NCI-H187 (cell line): ENCODE data around the gene MYADML2.

Source experiments
- DNase-seq, 2 experiments: peaks; one replicate each; lab custom pipeline; 2025; lab: John Stamatoyannopoulos, UW

MYADML2 gene

GRCh38 chr17:81911277-81911961, 35.6 kb downstream of the MYADML2 start, which contains the start of gene PCYT2:
TSS of gene PCYT2 (minus strand) at chr17:81911399. CDS start at chr17:81911355, 44 bp downstream.
- DNase-seq: peak; percentile 42 to 93

GRCh38 chr17:81910840-81911276, 36.2 kb downstream of the MYADML2 start:
- no peak for DNase-seq

- no peak for DNase-seq
Measured at GRCh38 chr17:81909966-81910839, 36.8 kb downstream of the MYADML2 start.

- DNase-seq: no peak
Measured at GRCh38 chr17:81909231-81909630, 37.8 kb downstream of the MYADML2 start.

GRCh38 chr17:81908793-81909192, 38.2 kb downstream of the MYADML2 start:
- DNase-seq: no peak

- DNase-seq: no peak
Measured at GRCh38 chr17:81907219-81908145, 39.6 kb downstream of the MYADML2 start.

GRCh38 chr17:81906476-81907218, 40.4 kb downstream of the MYADML2 start:
- no peak for DNase-seq

- DNase-seq: no peak
Measured at GRCh38 chr17:81905993-81906392, 41.0 kb downstream of the MYADML2 start.

GRCh38 chr17:81905424-81905875, 41.6 kb downstream of the MYADML2 start:
- DNase-seq: no peak

GRCh38 chr17:81904600-81905423, 42.2 kb downstream of the MYADML2 start:
- no peak for DNase-seq

- no peak for DNase-seq
Measured at GRCh38 chr17:81903896-81904599, 43.0 kb downstream of the MYADML2 start.

- no peak for DNase-seq
Measured at GRCh38 chr17:81903415-81903831, 43.6 kb downstream of the MYADML2 start.

- DNase-seq: no peak
Measured at GRCh38 chr17:81902653-81903414, 44.2 kb downstream of the MYADML2 start.

- no peak for DNase-seq
Measured at GRCh38 chr17:81902023-81902652, 44.9 kb downstream of the MYADML2 start, which contains the start of gene NPB. TSS of gene NPB (plus strand) at chr17:81902238. CDS start at chr17:81902278, 40 bp downstream.

- no peak for DNase-seq
Measured at GRCh38 chr17:81901167-81902022, 45.6 kb downstream of the MYADML2 start.

- no peak for DNase-seq
Measured at GRCh38 chr17:81900181-81900820, 46.7 kb downstream of the MYADML2 start.
